22Rv1 (cell line): ENCODE data around the gene EDIL3.

Source experiments
- ZFX ChIP-seq: fragments of 450-650 bp; IDR thresholded peaks from 2 replicates; pipeline ENCODE4 v1.6.1; 2017; ENCODE audit warnings: antibody characterized with exemption, borderline replicate concordance
- TF ChIP-seq, protein P1 (sequence below): fragments of 450-650 bp; IDR thresholded peaks from 2 replicates; pipeline ENCODE4 v1.5.1; 2017; ENCODE audit warnings: mild to moderate bottlenecking

DNA sequence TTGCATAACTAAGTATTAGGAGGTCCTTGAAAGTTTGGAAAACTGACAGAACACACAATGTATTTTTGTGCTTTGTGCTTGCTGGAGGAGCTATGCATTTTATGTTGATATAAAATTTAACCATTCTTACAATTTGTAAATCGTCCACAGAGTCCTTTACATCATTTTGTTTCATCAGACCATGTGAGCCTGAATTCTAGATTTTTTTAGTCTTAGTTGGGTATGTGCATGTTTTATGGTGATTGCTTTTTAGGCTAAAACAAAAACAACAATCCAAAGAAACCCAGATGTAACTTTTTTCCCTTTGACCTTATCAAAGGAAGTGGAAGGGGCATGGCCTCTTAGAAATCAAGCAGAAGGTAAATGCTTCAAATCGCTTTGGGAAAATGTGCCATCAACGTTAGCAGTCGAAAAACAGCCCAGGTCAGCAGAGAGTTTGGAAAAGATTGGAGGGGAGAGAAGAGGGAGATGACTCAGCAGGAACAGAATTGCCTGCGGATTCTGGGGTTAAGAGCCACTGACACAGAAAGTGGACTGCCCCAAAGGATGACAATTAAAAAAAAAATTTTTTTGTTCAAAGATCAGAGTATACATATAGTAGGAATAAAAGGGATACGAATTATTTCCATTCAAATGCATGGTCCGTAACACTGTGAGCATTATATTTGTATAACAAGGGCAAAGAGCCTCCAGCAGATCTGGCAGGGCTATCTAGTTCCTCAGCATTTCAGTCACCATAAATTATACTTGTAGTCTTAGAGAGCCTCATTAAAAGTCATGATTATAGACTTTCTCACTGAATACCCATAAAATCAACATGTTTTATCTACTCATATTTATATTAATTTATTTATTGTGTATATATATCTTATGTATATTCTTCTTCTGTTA is 410.5 kb downstream of the EDIL3 start:
- TF ChIP-seq, protein P1, sequence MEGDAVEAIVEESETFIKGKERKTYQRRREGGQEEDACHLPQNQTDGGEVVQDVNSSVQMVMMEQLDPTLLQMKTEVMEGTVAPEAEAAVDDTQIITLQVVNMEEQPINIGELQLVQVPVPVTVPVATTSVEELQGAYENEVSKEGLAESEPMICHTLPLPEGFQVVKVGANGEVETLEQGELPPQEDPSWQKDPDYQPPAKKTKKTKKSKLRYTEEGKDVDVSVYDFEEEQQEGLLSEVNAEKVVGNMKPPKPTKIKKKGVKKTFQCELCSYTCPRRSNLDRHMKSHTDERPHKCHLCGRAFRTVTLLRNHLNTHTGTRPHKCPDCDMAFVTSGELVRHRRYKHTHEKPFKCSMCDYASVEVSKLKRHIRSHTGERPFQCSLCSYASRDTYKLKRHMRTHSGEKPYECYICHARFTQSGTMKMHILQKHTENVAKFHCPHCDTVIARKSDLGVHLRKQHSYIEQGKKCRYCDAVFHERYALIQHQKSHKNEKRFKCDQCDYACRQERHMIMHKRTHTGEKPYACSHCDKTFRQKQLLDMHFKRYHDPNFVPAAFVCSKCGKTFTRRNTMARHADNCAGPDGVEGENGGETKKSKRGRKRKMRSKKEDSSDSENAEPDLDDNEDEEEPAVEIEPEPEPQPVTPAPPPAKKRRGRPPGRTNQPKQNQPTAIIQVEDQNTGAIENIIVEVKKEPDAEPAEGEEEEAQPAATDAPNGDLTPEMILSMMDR: no peak
- no peak for TF ChIP-seq ZFX
